ENCODE data around the gene CLMN.
A peak's percentile ranks its signal among the peaks of the same experiment; 100 is the strongest.

The CLMN gene

DNA sequence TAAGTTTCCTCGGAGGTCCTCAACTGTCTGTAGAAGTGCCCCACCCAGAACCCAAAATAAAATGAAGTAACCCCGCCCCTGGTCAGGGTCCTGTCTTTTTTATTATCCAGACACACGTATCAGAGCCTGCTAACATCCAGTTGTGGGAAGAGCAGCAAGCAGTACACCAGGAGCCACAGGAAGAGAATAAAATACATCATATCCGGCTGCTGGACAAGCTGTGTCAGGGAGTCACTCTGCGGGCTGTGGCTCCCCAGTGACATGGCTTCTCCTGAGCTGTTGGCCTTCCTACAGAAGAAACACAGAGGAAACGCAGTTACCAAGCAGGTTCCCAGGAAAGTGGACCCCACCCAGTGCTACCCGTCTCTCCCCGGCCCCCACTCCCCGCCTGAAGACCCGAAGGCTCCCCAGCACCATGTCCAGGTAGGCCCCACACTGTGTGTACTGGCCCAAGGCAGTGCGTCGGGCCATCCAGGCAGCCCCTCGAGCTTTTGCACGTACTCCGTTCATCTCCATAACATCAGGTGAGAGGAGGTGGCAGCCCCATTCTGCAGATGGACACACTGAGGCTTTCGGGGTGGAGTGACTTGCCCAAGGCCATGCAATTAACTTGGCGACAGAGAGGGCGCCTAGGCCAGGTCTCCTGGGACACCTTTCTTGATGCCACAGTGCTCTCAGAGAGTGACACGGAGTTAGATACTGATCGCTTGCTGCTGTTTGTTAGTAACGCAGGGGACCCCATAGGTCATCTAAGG lies 128.1 kb downstream of the CLMN start:
- no peak for DNase-seq (ENCODE audit: insufficient read length, low spot score)
- no peak for FAIRE-seq
- TF ChIP-seq PAX5 (IDR thresholded peaks at IDR 0.05; ENCODE audit: insufficient read depth, low read length, severe bottlenecking) (no peak), SPI1 (IDR thresholded peaks at IDR 0.05; ENCODE audit: low read depth, low read length) (no peak), TAF1 (IDR thresholded peaks at IDR 0.05; ENCODE audit: low read depth, low read length) (no peak), POLR2AphosphoS5 (IDR thresholded peaks at IDR 0.05; ENCODE audit: low read depth, low read length) (no peak), POLR2A (IDR thresholded peaks at IDR 0.05; ENCODE audit: low read depth, low read length) (no peak), POU2F2 (IDR thresholded peaks at IDR 0.05; ENCODE audit: low read depth, low read length) (no peak)

DNA sequence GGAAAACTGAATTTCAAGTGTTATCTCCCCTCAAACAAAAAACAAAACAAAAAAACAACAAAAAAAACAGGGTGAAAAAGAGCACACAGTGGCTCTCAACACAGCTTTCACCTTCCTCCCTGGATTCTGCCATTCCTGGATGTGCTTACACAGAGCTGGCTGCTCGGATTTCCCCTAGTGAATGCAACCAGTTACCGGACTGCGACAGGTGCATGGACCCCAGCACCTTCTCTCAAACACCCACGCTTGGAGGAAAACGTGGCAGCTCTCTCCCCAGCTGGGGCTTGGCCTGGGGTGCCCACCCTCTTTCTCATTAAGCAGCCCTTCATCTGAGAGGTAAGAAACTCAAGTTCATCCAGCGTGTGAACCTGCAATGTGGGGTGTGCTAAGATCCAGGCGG lies 128.9 kb downstream of the CLMN start:
- no peak for DNase-seq (ENCODE audit: insufficient read length, low spot score)
- TF ChIP-seq PAX5 (IDR thresholded peaks at IDR 0.05; ENCODE audit: insufficient read depth, low read length, severe bottlenecking): no peak
- TF ChIP-seq SPI1 (IDR thresholded peaks at IDR 0.05; ENCODE audit: low read depth, low read length): no peak
- TF ChIP-seq POU2F2 (IDR thresholded peaks at IDR 0.05; ENCODE audit: low read depth, low read length): no peak
- no peak for TF ChIP-seq TAF1 (IDR thresholded peaks at IDR 0.05; ENCODE audit: low read depth, low read length)
- TF ChIP-seq POLR2AphosphoS5 (IDR thresholded peaks at IDR 0.05; ENCODE audit: low read depth, low read length): no peak
- FAIRE-seq: no peak

GRCh38 chr14:95190346-95190840 lies 129.3 kb downstream of the CLMN start:
- TF ChIP-seq POU2F2 (IDR thresholded peaks at IDR 0.05; ENCODE audit: low read depth, low read length) (no peak), SPI1 (IDR thresholded peaks at IDR 0.05; ENCODE audit: low read depth, low read length) (no peak), POLR2A (IDR thresholded peaks at IDR 0.05; ENCODE audit: low read depth, low read length) (no peak), PAX5 (IDR thresholded peaks at IDR 0.05; ENCODE audit: insufficient read depth, low read length, severe bottlenecking) (no peak), POLR2AphosphoS5 (IDR thresholded peaks at IDR 0.05; ENCODE audit: low read depth, low read length) (no peak), TAF1 (IDR thresholded peaks at IDR 0.05; ENCODE audit: low read depth, low read length) (no peak)
- DNase-seq (ENCODE audit: insufficient read length, low spot score) (no peak), FAIRE-seq (no peak)

DNA sequence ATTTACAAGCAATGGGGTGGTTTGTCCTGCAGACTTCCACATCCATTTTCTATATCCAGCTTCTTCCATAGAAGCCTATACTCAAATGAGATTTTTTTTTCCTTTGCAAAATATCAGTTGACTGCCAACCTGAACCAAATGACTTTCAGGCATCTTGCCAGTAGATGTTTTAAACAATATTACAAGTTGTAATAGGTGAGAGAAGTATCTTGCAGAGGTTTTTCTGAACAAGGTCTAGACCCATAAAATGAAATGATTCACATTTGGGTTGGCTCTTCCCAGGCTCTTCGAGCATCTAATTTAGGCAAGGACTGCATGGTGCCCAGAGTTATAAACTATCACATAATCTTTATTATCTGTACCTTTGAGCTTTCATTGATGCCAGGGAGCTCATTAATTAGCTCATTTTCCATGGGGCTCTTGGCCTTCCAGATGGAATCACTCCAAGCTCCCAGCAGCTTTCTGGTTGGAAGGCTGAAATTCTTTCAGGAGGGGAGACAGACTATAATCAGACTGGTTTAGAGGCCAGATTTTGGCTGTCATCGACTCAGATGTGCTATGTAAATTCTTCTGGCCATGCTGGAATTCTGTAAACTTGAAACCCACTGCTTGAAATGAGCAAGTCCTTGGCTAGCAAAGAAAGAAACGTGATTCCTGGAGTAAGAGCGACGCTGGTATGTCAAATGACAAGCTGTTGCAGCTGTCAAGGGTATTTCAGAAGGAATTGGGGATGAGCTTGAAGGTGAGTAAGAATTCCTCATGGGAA lies 130.2 kb downstream of the CLMN start:
- no peak for FAIRE-seq
- no peak for DNase-seq (ENCODE audit: insufficient read length, low spot score)

DNA sequence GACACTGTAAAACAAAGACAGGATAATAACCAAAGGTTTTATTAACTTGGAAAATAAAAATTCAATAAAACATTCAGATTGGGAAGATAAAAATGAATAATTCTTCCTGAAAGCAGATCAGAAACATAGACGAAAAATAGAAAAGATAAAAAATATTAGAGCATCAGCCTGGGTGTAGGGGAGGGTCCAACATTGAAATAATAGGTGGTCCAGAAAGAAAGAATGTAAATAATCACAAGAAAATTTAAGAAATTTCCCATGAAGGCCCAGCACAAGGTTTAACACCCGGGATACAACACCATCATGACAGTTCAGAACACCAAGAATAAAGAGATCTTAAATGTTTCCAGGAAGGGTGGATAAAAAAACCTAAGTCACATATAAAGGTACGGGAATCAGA lies 131.3 kb downstream of the CLMN start:
- DNase-seq (ENCODE audit: insufficient read length, low spot score): no peak
- TF ChIP-seq PAX5 (IDR thresholded peaks at IDR 0.05; ENCODE audit: insufficient read depth, low read length, severe bottlenecking): no peak
- no peak for TF ChIP-seq POLR2AphosphoS5 (IDR thresholded peaks at IDR 0.05; ENCODE audit: low read depth, low read length)
- TF ChIP-seq SPI1 (IDR thresholded peaks at IDR 0.05; ENCODE audit: low read depth, low read length): no peak
- no peak for TF ChIP-seq POLR2A (IDR thresholded peaks at IDR 0.05; ENCODE audit: low read depth, low read length)
- no peak for TF ChIP-seq TAF1 (IDR thresholded peaks at IDR 0.05; ENCODE audit: low read depth, low read length)
- TF ChIP-seq POU2F2 (IDR thresholded peaks at IDR 0.05; ENCODE audit: low read depth, low read length): no peak
- FAIRE-seq: no peak

More for the DNA sequence above, 130.2 kb downstream of the CLMN start:
- no peak for TF ChIP-seq POLR2A (IDR thresholded peaks at IDR 0.05; ENCODE audit: low read depth, low read length)
- TF ChIP-seq SPI1 (IDR thresholded peaks at IDR 0.05; ENCODE audit: low read depth, low read length): no peak
- TF ChIP-seq POLR2AphosphoS5 (IDR thresholded peaks at IDR 0.05; ENCODE audit: low read depth, low read length): no peak
- TF ChIP-seq POU2F2 (IDR thresholded peaks at IDR 0.05; ENCODE audit: low read depth, low read length): no peak
- TF ChIP-seq PAX5 (IDR thresholded peaks at IDR 0.05; ENCODE audit: insufficient read depth, low read length, severe bottlenecking): no peak
- TF ChIP-seq TAF1 (IDR thresholded peaks at IDR 0.05; ENCODE audit: low read depth, low read length): no peak

DNA sequence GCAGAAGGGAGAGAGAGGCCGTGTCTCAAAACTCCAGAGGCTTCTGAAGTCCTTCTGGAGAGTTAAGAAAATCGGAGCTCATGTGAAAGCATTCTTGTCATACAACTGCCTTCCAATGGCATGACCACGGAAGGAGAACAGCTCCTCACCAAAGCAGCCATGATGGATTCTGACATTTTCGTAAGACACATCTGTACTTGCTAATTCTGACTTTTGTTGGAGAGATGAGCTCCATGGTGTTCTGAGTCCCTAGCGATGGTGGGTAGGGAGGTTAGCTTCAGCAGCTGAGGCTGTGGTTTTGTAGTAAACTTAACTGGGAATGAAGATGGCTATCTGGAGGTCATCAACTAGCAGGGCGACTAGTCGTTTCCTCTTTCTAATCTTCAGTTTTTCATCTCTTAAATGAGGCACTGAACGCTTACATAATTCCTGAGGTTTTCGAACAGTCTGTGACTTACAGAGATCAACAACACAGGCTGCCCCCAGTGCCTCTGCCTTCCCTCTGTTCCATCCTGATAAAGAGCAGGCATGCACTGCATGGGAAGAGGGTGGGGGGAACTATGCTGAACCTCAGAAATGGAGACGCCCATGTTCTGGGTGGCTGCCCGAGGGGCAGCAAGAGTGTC lies 133.8 kb downstream of the CLMN start:
- DNase-seq (ENCODE audit: insufficient read length, low spot score): no peak
- FAIRE-seq: peak; percentile 59
- no peak for TF ChIP-seq TAF1 (IDR thresholded peaks at IDR 0.05; ENCODE audit: low read depth, low read length)
- no peak for TF ChIP-seq PAX5 (IDR thresholded peaks at IDR 0.05; ENCODE audit: insufficient read depth, low read length, severe bottlenecking)
- TF ChIP-seq SPI1 (IDR thresholded peaks at IDR 0.05; ENCODE audit: low read depth, low read length): peak; percentile 39
- no peak for TF ChIP-seq POLR2A (IDR thresholded peaks at IDR 0.05; ENCODE audit: low read depth, low read length)
- TF ChIP-seq POLR2AphosphoS5 (IDR thresholded peaks at IDR 0.05; ENCODE audit: low read depth, low read length): no peak
- TF ChIP-seq POU2F2 (IDR thresholded peaks at IDR 0.05; ENCODE audit: low read depth, low read length): no peak

GRCh38 chr14:95185033-95185766 lies 134.5 kb downstream of the CLMN start:
- DNase-seq (ENCODE audit: insufficient read length, low spot score): no peak

DNA sequence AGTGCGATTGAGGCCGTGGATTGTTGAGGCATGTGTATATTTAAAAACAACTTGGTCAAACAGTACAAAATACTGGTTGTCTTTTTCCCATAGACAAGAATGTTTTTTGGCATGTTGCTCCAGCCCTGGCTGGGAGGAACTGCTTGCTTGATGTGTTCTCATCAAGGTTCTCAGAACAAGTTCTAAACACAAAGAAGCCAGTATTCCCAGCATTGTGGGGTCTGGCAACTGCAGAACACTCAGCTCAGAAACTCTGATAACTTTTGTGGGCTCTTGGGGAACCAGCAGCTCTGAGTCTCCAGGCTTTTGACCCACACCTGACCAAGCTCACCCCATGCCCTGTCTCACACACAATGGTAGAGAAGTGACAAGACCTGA lies 135.3 kb downstream of the CLMN start:
- FAIRE-seq: peak; percentile 35
- TF ChIP-seq TAF1 (IDR thresholded peaks at IDR 0.05; ENCODE audit: low read depth, low read length) (no peak), POLR2AphosphoS5 (IDR thresholded peaks at IDR 0.05; ENCODE audit: low read depth, low read length) (no peak)
- no peak for DNase-seq (ENCODE audit: insufficient read length, low spot score)

More at GRCh38 chr14:95185033-95185766, 134.5 kb downstream of the CLMN start:
- TF ChIP-seq POU2F2 (IDR thresholded peaks at IDR 0.05; ENCODE audit: low read depth, low read length): no peak
- FAIRE-seq: peak; percentile 13

All from GM12891 (cell line).